ENCODE data around the gene TLX1.
A peak's percentile ranks its signal among the peaks of the same experiment; 100 is the strongest.

- TF ChIP-seq TCF7L2 (IDR thresholded peaks at IDR 0.05; ENCODE audit: borderline replicate concordance, low read depth, low read length), result no peak
- TF ChIP-seq ZBTB7A (tag by site-specific recombination; IDR thresholded peaks at IDR 0.05; ENCODE audit: low read depth), result no peak
- TF ChIP-seq GLIS2 (tag by site-specific recombination; IDR thresholded peaks at IDR 0.05), result no peak
- TF ChIP-seq CTCF (tag by site-specific recombination; IDR thresholded peaks at IDR 0.05), result no peak
- TF ChIP-seq PBX3 (CRISPR knock-in tag; IDR thresholded peaks at IDR 0.05), result no peak
- TF ChIP-seq ZNF324 (tag by site-specific recombination; IDR thresholded peaks at IDR 0.05), result no peak
- TF ChIP-seq REST (tag by site-specific recombination; IDR thresholded peaks at IDR 0.05), result no peak
- TF ChIP-seq KLF1 (tag by site-specific recombination; IDR thresholded peaks at IDR 0.05), result peak; percentile 72
- no peak for TF ChIP-seq ZFHX2 (tag by site-specific recombination; conservative IDR thresholded peaks at IDR 0.05)
- TF ChIP-seq ZBTB21 (tag by site-specific recombination; IDR thresholded peaks at IDR 0.05), result no peak
- no peak for TF ChIP-seq PATZ1 (tag by site-specific recombination; IDR thresholded peaks at IDR 0.05)
- TF ChIP-seq ZNF585B (tag by site-specific recombination; IDR thresholded peaks at IDR 0.05), result no peak
- TF ChIP-seq ZNF140 (tag by site-specific recombination; IDR thresholded peaks at IDR 0.05), result no peak
- TF ChIP-seq ZNF184 (tag by site-specific recombination; IDR thresholded peaks at IDR 0.05), result no peak
Observed at GRCh38 chr10:101090597-101090996, 40.5 kb upstream of the TLX1 start.
